Upper lobe of left lung (tissue), 4 donors: ENCODE data around the gene SRGAP2C.
"Not testable (repeated sequence)": the region's sequence is repeated elsewhere in the genome, so short reads cannot be mapped to it uniquely, and the experiment has no call there.

ENCODE experiments used
- EP300 ChIP-seq, 4 donors: sonication (generic); formaldehyde crosslinking; IDR thresholded peaks; one replicate each; pipeline ENCODE4 v1.5.1; 2017; ENCODE audit warnings: antibody characterized with exemption in 4 of 4, control low read depth in 2 of 4
- POLR2A ChIP-seq, 4 donors: fragments of 450-650 bp; IDR thresholded peaks; one replicate each; pipeline ENCODE4 v1.5.1; 2016 to 2017; ENCODE audit warnings: antibody characterized with exemption in 4 of 4, mild to moderate bottlenecking in 2 of 4
- POLR2AphosphoS5 ChIP-seq, 2 donors: sonication (generic); formaldehyde crosslinking; IDR thresholded peaks; one replicate each; pipeline ENCODE4 v1.5.1; 2017; ENCODE audit warnings: antibody characterized with exemption in 2 of 2
- TF ChIP-seq, protein P1 (sequence below), 6 experiments: fragments of 450-650 bp in 4 of 6; fragments of 200-600 bp in 2 of 6; sonication (generic) in 2 of 6; IDR thresholded peaks; one replicate each; pipeline ENCODE4 v1.5.1; 2016 to 2019; ENCODE audit warnings: antibody characterized with exemption in 6 of 6

DNA sequence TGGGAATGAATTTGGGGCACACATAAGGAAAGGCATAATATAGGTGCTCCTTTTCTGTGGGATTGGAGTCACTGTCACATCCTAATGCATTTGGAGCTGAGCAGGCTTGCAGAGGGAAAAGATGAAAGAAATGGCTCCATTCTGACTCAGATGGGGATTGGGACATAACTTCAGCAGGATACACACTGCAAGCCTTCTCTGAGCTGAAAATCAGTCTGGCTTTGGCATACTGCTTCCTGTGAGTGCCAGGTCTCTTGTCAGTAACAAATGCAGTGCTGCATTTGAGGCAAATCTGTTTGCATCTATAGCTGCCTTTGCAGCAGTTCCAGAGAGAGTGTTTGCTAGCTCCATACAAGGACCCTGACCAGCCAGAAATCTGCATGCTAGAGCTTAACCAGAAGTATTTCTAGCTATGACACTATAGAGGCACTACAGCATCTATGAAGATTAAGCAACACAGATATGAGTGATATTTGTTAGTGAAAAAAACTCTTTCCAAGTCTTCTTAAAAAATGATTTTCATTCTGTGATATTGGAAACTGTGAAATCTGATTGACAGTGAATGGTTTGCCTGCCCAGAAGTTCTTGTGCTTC lies 98.9 kb downstream of the SRGAP2C start:
- TF ChIP-seq EP300, POLR2A, POLR2AphosphoS5 (IDR thresholded peaks at IDR 0.05): not testable (repeated sequence)
- TF ChIP-seq, protein P1, sequence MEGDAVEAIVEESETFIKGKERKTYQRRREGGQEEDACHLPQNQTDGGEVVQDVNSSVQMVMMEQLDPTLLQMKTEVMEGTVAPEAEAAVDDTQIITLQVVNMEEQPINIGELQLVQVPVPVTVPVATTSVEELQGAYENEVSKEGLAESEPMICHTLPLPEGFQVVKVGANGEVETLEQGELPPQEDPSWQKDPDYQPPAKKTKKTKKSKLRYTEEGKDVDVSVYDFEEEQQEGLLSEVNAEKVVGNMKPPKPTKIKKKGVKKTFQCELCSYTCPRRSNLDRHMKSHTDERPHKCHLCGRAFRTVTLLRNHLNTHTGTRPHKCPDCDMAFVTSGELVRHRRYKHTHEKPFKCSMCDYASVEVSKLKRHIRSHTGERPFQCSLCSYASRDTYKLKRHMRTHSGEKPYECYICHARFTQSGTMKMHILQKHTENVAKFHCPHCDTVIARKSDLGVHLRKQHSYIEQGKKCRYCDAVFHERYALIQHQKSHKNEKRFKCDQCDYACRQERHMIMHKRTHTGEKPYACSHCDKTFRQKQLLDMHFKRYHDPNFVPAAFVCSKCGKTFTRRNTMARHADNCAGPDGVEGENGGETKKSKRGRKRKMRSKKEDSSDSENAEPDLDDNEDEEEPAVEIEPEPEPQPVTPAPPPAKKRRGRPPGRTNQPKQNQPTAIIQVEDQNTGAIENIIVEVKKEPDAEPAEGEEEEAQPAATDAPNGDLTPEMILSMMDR (IDR thresholded peaks at IDR 0.05), result not testable (repeated sequence)
